CD14-positive monocyte (primary cell): ENCODE data around the gene TKTL2. TPM values are rescaled to one million over a fixed set of nuclear protein-coding genes. Genes with fewer than 3 reads are reported as not detected.

ENCODE experiments used
- DNase-seq, 3 donors: peaks; one replicate each; pipeline ENCODE4 v3.0.0-alpha.2; 2011 to 2022
- H2AFZ ChIP-seq: 2 replicates; pipeline ENCODE4 v1.6.0; 2012; ENCODE audit warnings: mild to moderate bottlenecking, low read depth, low read length, inconsistent platforms; ENCODE audit not compliant: insufficient read depth, poor library complexity, severe bottlenecking
- H3K27ac ChIP-seq, 2 donors: 1 replicate in 1 of 2; 2 replicates in 1 of 2; pipeline ENCODE4 v1.5.1; 2012 to 2013; ENCODE audit warnings: low read length in 2 of 2, control low read depth in 1 of 2, inconsistent platforms in 1 of 2, low read depth in 1 of 2, mild to moderate bottlenecking in 1 of 2
- H3K27me3 ChIP-seq, 2 donors: one replicate each; pipeline versions ENCODE4 v1.6.0 to v1.6.1; 2011 to 2013; ENCODE audit warnings: low read length in 2 of 2; ENCODE audit not compliant: control insufficient read depth in 2 of 2, insufficient read depth in 2 of 2
- H3K36me3 ChIP-seq, 2 donors: replicated peaks in 1 of 2; 1 replicate in 1 of 2; 2 replicates in 1 of 2; pipeline versions ENCODE4 v1.5.1 to v1.6.1; 2012 to 2013; ENCODE audit warnings: low read length in 2 of 2, control low read depth in 1 of 2, inconsistent platforms in 1 of 2, mild to moderate bottlenecking in 1 of 2; ENCODE audit not compliant: insufficient read depth in 2 of 2, control insufficient read depth in 1 of 2
- H3K4me1 ChIP-seq, 2 donors: 1 replicate in 1 of 2; 2 replicates in 1 of 2; pipeline versions ENCODE4 v1.5.1 to v1.6.1; 2012 to 2013; ENCODE audit warnings: low read length in 2 of 2, control low read depth in 1 of 2, inconsistent platforms in 1 of 2, mild to moderate bottlenecking in 1 of 2, moderate library complexity in 1 of 2; ENCODE audit not compliant: insufficient read depth in 2 of 2, control insufficient read depth in 1 of 2
- H3K4me2 ChIP-seq: replicated peaks from 2 replicates; pipeline ENCODE3; 2012; ENCODE audit warnings: low read length, moderate library complexity, mild to moderate bottlenecking; ENCODE audit not compliant: poor library complexity, severe bottlenecking; ENCODE audit errors: extremely low read depth
- H3K4me3 ChIP-seq, 3 experiments: fragments of 200-600 bp in 1 of 3; sonication (generic) in 1 of 3; replicated peaks in 1 of 3; 1 replicate in 2 of 3; 2 replicates in 1 of 3; pipeline ENCODE4 v1.5.1; 2011 to 2013; ENCODE audit warnings: low read length in 3 of 3, mild to moderate bottlenecking in 3 of 3, control low read depth in 2 of 3, low read depth in 2 of 3, inconsistent platforms in 1 of 3, moderate library complexity in 1 of 3
- H3K79me2 ChIP-seq: 2 replicates; pipeline ENCODE4 v1.6.0; 2012; ENCODE audit warnings: mild to moderate bottlenecking, control low read depth, inconsistent platforms, low read length, moderate library complexity; ENCODE audit not compliant: insufficient read depth
- H3K9ac ChIP-seq: 2 replicates; pipeline ENCODE4 v1.6.0; 2017; ENCODE audit warnings: low read length, mild to moderate bottlenecking; ENCODE audit not compliant: insufficient read depth, poor library complexity, severe bottlenecking
- H3K9me3 ChIP-seq, 2 donors: replicated peaks in 1 of 2; 1 replicate in 1 of 2; 2 replicates in 1 of 2; pipeline versions ENCODE4 v1.5.1 to v1.6.1; 2012 to 2013; ENCODE audit warnings: low read length in 2 of 2, control low read depth in 1 of 2; ENCODE audit not compliant: control insufficient read depth in 1 of 2, insufficient read depth in 1 of 2
- H4K20me1 ChIP-seq: 2 replicates; pipeline ENCODE4 v1.6.0; 2012; ENCODE audit warnings: mild to moderate bottlenecking, low read length, control low read depth, moderate library complexity; ENCODE audit not compliant: insufficient read depth
- H3K27ac Mint-ChIP-seq, 7 donors: one replicate each; pipeline ENCODE4 v1.8.0; 2020; ENCODE audit warnings: mild to moderate bottlenecking in 7 of 7, mixed read lengths in 7 of 7, moderate library complexity in 6 of 7, inconsistent platforms in 2 of 7
- H3K27me3 Mint-ChIP-seq, 3 donors: one replicate each; pipeline ENCODE4 v1.8.0; 2021 to 2022; ENCODE audit warnings: low read depth in 3 of 3, mild to moderate bottlenecking in 3 of 3, mixed read lengths in 3 of 3, moderate library complexity in 3 of 3, inconsistent platforms in 1 of 3
- H3K36me3 Mint-ChIP-seq, 2 donors: one replicate each; pipeline ENCODE4 v1.8.0; 2020; ENCODE audit warnings: mixed read lengths in 2 of 2, inconsistent platforms in 1 of 2, mild to moderate bottlenecking in 1 of 2
- H3K4me1 Mint-ChIP-seq: one replicate; pipeline ENCODE4 v1.8.0; 2020; ENCODE audit warnings: mild to moderate bottlenecking, mixed read lengths
- H3K4me3 Mint-ChIP-seq, 2 donors: one replicate each; pipeline ENCODE4 v1.8.0; 2020; ENCODE audit warnings: mild to moderate bottlenecking in 2 of 2, mixed read lengths in 2 of 2, moderate library complexity in 1 of 2
- H3K9me3 Mint-ChIP-seq, 7 donors: one replicate each; pipeline ENCODE4 v1.8.0; 2020 to 2022; ENCODE audit warnings: mixed read lengths in 7 of 7, mild to moderate bottlenecking in 6 of 7, moderate library complexity in 6 of 7, inconsistent platforms in 2 of 7
- WGBS: methylation state at CpG from one replicate; pipeline ENCODE4 v1.1.5; 2013; ENCODE audit warnings: missing lambda C conversion rate; ENCODE audit not compliant: insufficient coverage; 5-methylcytosine and 5-hydroxymethylcytosine counted together
- intact Hi-C, 2 donors: fragments of 100-400 bp; cut with micrococcal nuclease; formaldehyde crosslinking; loops; one replicate each; pipeline versions ENCODE4 v1.15.0 to v1.15.1; 2023
- polyA plus RNA-seq, 3 donors: library from polyadenylated mRNA; depleted of rRNA in 1 of 3; unstranded in 2 of 3; stranded (reverse) in 1 of 3; fragments of 300-500 nt in 2 of 3; fragments of >200 nt in 1 of 3; fragmentation: Illumina TruSeq in 2 of 3; gene quantifications; 1 replicate in 2 of 3; 2 replicates in 1 of 3; pipeline ENCODE4 v1.2.3, GENCODE V29; 2012 to 2021
- TF ChIP-seq, protein P1 (sequence below): fragments of 200-600 bp; IDR thresholded peaks from one replicate; pipeline ENCODE4 v1.8.0; 2022; ENCODE audit warnings: antibody characterized with exemption, mild to moderate bottlenecking

The TKTL2 gene
- polyA plus RNA-seq, 3 donors = 0.16 TPM; not detected in 2

DNA sequence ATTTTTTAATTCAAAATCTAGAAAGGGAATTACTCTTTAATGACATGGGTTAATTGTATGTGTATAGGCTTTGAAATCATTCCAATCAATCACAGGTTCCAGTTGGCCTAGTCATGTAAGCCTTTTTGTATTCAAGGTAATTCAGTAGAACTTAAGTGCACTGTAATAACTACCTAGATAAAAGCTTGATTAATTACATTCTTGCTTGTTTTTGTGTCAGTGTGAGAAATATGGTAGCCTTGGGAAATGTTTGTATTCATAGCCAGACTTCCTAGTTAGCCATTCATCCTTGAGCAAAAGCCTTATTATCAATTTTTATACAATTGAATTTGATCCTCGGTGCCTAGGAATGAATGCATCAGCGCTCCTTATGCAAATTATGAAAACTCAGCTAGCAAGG lies 33.5 kb downstream of the TKTL2 start:
- Mint-ChIP-seq H3K9me3 (peaks cover 0 to 6% (median 3%) of the 10 kb centered on the region in 7 donors), H3K4me1 (no peaks in the 10 kb centered on the region), H3K27me3 (peaks cover 0 to 5% (median 3%) of the 10 kb centered on the region in 3 donors), H3K4me3 (no peak overlapping the region), H3K36me3 (no peaks in the 10 kb centered on the region), H3K27ac (no peak overlapping the region)
- Histone ChIP-seq H3K79me2 (no peaks in the 10 kb centered on the region), H3K27ac (no peak overlapping the region), H3K9ac (no peak overlapping the region), H2AFZ (no peak overlapping the region), H3K4me3 (no peak overlapping the region), H3K36me3 (no peaks in the 10 kb centered on the region), H4K20me1 (no peaks in the 10 kb centered on the region), H3K27me3 (peaks cover 0 to 2% of the 10 kb centered on the region in 2 donors), H3K4me2 (no peak overlapping the region), H3K4me1 (no peaks in the 10 kb centered on the region), H3K9me3 (no peaks in the 10 kb centered on the region)
- intact Hi-C loops = no loop called here
- TF ChIP-seq, protein P1, sequence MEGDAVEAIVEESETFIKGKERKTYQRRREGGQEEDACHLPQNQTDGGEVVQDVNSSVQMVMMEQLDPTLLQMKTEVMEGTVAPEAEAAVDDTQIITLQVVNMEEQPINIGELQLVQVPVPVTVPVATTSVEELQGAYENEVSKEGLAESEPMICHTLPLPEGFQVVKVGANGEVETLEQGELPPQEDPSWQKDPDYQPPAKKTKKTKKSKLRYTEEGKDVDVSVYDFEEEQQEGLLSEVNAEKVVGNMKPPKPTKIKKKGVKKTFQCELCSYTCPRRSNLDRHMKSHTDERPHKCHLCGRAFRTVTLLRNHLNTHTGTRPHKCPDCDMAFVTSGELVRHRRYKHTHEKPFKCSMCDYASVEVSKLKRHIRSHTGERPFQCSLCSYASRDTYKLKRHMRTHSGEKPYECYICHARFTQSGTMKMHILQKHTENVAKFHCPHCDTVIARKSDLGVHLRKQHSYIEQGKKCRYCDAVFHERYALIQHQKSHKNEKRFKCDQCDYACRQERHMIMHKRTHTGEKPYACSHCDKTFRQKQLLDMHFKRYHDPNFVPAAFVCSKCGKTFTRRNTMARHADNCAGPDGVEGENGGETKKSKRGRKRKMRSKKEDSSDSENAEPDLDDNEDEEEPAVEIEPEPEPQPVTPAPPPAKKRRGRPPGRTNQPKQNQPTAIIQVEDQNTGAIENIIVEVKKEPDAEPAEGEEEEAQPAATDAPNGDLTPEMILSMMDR = no peak
- DNase-seq = no peak
- WGBS = no CpG with 5 or more reads among the region's 2 CpGs

Other genes with a start within 250 kb of the TKTL2 start
- not detected for gene NPY1R, start 141.2 kb downstream of the TKTL2 start, polyA plus RNA-seq
- not detected for gene NPY5R, start 129.9 kb downstream of the TKTL2 start, polyA plus RNA-seq
- 1 to 10 TPM; 7.7 to 8.2 (median 8.2) TPM for gene TMA16, start 20.9 kb upstream of the TKTL2 start, polyA plus RNA-seq